ENCODE results near the gene B4GALT1.

B4GALT1 gene

GRCh38 chr9:33184963-33185362 is 17.8 kb upstream of the B4GALT1 start:
- no peak for TF ChIP-seq FOXP2 (optimal IDR thresholded peaks at IDR 0.05; ENCODE audit: borderline replicate concordance, extremely low read depth, extremely low read length, insufficient read depth)
- TF ChIP-seq POLR2AphosphoS5 (IDR thresholded peaks at IDR 0.05; ENCODE audit: low read depth, low read length), result no peak
- no peak for TF ChIP-seq SIN3A (IDR thresholded peaks at IDR 0.05; ENCODE audit: borderline replicate concordance, insufficient read depth, low read length)
- no peak for TF ChIP-seq TAF1 (IDR thresholded peaks at IDR 0.05; ENCODE audit: borderline replicate concordance, insufficient read depth, low read length)
- no peak for TF ChIP-seq REST (IDR thresholded peaks at IDR 0.05; ENCODE audit: insufficient read depth in 1 of 2, low read depth in 2 of 2, low read length in 2 of 2)

- TF ChIP-seq TAF1 (IDR thresholded peaks at IDR 0.05; ENCODE audit: borderline replicate concordance, insufficient read depth, low read length), result no peak
- no peak for TF ChIP-seq POLR2AphosphoS5 (IDR thresholded peaks at IDR 0.05; ENCODE audit: low read depth, low read length)
- TF ChIP-seq REST (IDR thresholded peaks at IDR 0.05; ENCODE audit: insufficient read depth in 1 of 2, low read depth in 2 of 2, low read length in 2 of 2), result no peak
- no peak for TF ChIP-seq FOXP2 (optimal IDR thresholded peaks at IDR 0.05; ENCODE audit: borderline replicate concordance, extremely low read depth, extremely low read length, insufficient read depth)
- TF ChIP-seq SIN3A (IDR thresholded peaks at IDR 0.05; ENCODE audit: borderline replicate concordance, insufficient read depth, low read length), result no peak
These were observed 15.4 kb upstream of the B4GALT1 start for GRCh38 chr9:33182519-33182918.

GRCh38 chr9:33180526-33181184 is 13.5 kb upstream of the B4GALT1 start:
- no peak for TF ChIP-seq SIN3A (IDR thresholded peaks at IDR 0.05; ENCODE audit: borderline replicate concordance, insufficient read depth, low read length)
- no peak for TF ChIP-seq REST (IDR thresholded peaks at IDR 0.05; ENCODE audit: insufficient read depth in 1 of 2, low read depth in 2 of 2, low read length in 2 of 2)
- TF ChIP-seq FOXP2 (optimal IDR thresholded peaks at IDR 0.05; ENCODE audit: borderline replicate concordance, extremely low read depth, extremely low read length, insufficient read depth), result no peak
- TF ChIP-seq TAF1 (IDR thresholded peaks at IDR 0.05; ENCODE audit: borderline replicate concordance, insufficient read depth, low read length), result no peak
- no peak for TF ChIP-seq POLR2AphosphoS5 (IDR thresholded peaks at IDR 0.05; ENCODE audit: low read depth, low read length)

- TF ChIP-seq FOXP2 (optimal IDR thresholded peaks at IDR 0.05; ENCODE audit: borderline replicate concordance, extremely low read depth, extremely low read length, insufficient read depth) (no peak), TAF1 (IDR thresholded peaks at IDR 0.05; ENCODE audit: borderline replicate concordance, insufficient read depth, low read length) (no peak), REST (IDR thresholded peaks at IDR 0.05; ENCODE audit: insufficient read depth in 1 of 2, low read depth in 2 of 2, low read length in 2 of 2) (no peak), POLR2AphosphoS5 (IDR thresholded peaks at IDR 0.05; ENCODE audit: low read depth, low read length) (no peak), SIN3A (IDR thresholded peaks at IDR 0.05; ENCODE audit: borderline replicate concordance, insufficient read depth, low read length) (no peak)
These were observed 12.0 kb upstream of the B4GALT1 start for GRCh38 chr9:33178972-33179697.

Measured in PFSK-1 (cell line).